SK-N-SH treated with all-trans-retinoic acid at 6 μM for 48 hours (cell line): Measurements from ENCODE around the gene POC1A.

Experiments
- ATAC-seq: fragments of 200-7000 bp; cut with Tn5 transposase; 3 replicates; pipeline ENCODE4 v1.9.1; 2020; ENCODE audit warnings: mild to moderate bottlenecking, moderate library complexity
- ARNTL ChIP-seq: fragments of 450-650 bp; formaldehyde crosslinking; IDR thresholded peaks from 2 replicates; pipeline ENCODE4 v1.5.0; 2020; ENCODE audit warnings: low read depth, mild to moderate bottlenecking, moderate library complexity, borderline replicate concordance
- BACH2 ChIP-seq: fragments of 250-450 bp; sonication (Bioruptor Pico); IDR thresholded peaks from 2 replicates; pipeline ENCODE4 v1.9.0; 2021; ENCODE audit warnings: mild to moderate bottlenecking, borderline replicate concordance
- CSDC2 ChIP-seq: fragments of 250-450 bp; sonication (Bioruptor Pico); IDR thresholded peaks from 2 replicates; pipeline ENCODE4 v1.5.0; 2020; ENCODE audit warnings: mild to moderate bottlenecking, moderate library complexity
- ESRRG ChIP-seq: fragments of 250-450 bp; sonication (Bioruptor Pico); IDR thresholded peaks from 2 replicates; pipeline ENCODE4 v1.6.1; 2021; ENCODE audit warnings: mild to moderate bottlenecking
- GLIS3 ChIP-seq: fragments of 250-450 bp; sonication (Bioruptor Pico); IDR thresholded peaks from 2 replicates; pipeline ENCODE4 v1.5.0; 2020; ENCODE audit warnings: mild to moderate bottlenecking, moderate library complexity
- ISL1 ChIP-seq: fragments of 250-450 bp; sonication (Bioruptor Pico); IDR thresholded peaks from 2 replicates; pipeline ENCODE4 v2.1.2; 2022; ENCODE audit warnings: mild to moderate bottlenecking, moderate library complexity
- OSR1 ChIP-seq: fragments of 250-450 bp; sonication (Bioruptor Pico); IDR thresholded peaks from 2 replicates; pipeline ENCODE4 v1.8.0; 2022; ENCODE audit warnings: moderate library complexity, mild to moderate bottlenecking, inconsistent platforms
- RARB ChIP-seq: fragments of 250-450 bp; sonication (Bioruptor Pico); IDR thresholded peaks from 2 replicates; pipeline ENCODE4 v1.8.0; 2021; ENCODE audit warnings: mild to moderate bottlenecking, moderate library complexity
- SNAI2 ChIP-seq: fragments of 250-450 bp; sonication (Bioruptor Pico); IDR thresholded peaks from 2 replicates; pipeline ENCODE4 v1.5.0; 2020; ENCODE audit warnings: mild to moderate bottlenecking, moderate library complexity
- TCF4 ChIP-seq: fragments of 250-450 bp; sonication (Bioruptor Pico); IDR thresholded peaks from 2 replicates; pipeline ENCODE4 v1.8.0; 2021; ENCODE audit warnings: mild to moderate bottlenecking, moderate library complexity, borderline replicate concordance
- TOX ChIP-seq: fragments of 250-450 bp; sonication (Bioruptor Pico); IDR thresholded peaks from 2 replicates; pipeline ENCODE4 v1.8.0; 2021; ENCODE audit warnings: mild to moderate bottlenecking, moderate library complexity, borderline replicate concordance
- ZC3H10 ChIP-seq: fragments of 250-450 bp; sonication (Bioruptor Pico); IDR thresholded peaks from 2 replicates; pipeline ENCODE4 v1.5.1; 2021; ENCODE audit warnings: mild to moderate bottlenecking, moderate library complexity
- ZFP3 ChIP-seq: fragments of 250-450 bp; sonication (Bioruptor Pico); IDR thresholded peaks from 2 replicates; pipeline ENCODE4 v1.5.0; 2020; ENCODE audit warnings: mild to moderate bottlenecking, moderate library complexity
- ZFP30 ChIP-seq: fragments of 450-650 bp; formaldehyde crosslinking; IDR thresholded peaks from 2 replicates; pipeline ENCODE4 v1.5.0; 2022; ENCODE audit warnings: mild to moderate bottlenecking, moderate library complexity
- ZNF565 ChIP-seq: fragments of 450-650 bp; formaldehyde crosslinking; conservative IDR thresholded peaks from 2 replicates; pipeline ENCODE4 v1.5.0; 2020; ENCODE audit warnings: low read depth, mild to moderate bottlenecking, moderate library complexity
- ZNF70 ChIP-seq: fragments of 450-650 bp; formaldehyde crosslinking; IDR thresholded peaks from 2 replicates; pipeline ENCODE4 v1.5.0; 2020; ENCODE audit warnings: mild to moderate bottlenecking, moderate library complexity
- ZNF8 ChIP-seq: fragments of 450-650 bp; formaldehyde crosslinking; IDR thresholded peaks from 2 replicates; pipeline ENCODE4 v1.5.0; 2020; ENCODE audit warnings: mild to moderate bottlenecking, moderate library complexity
- TF ChIP-seq, protein P1 (sequence below): fragments of 250-450 bp; sonication (Bioruptor Pico); IDR thresholded peaks from 2 replicates; pipeline ENCODE4 v1.8.0; 2021; ENCODE audit warnings: low read depth, mild to moderate bottlenecking, moderate library complexity, borderline replicate concordance
- TF ChIP-seq, protein P2 (sequence below): fragments of 250-450 bp; sonication (Bioruptor Pico); IDR thresholded peaks from 2 replicates; pipeline ENCODE4 v1.8.0; 2020; ENCODE audit warnings: mild to moderate bottlenecking, moderate library complexity, borderline replicate concordance
- TF ChIP-seq, protein P3 (sequence below): fragments of 250-450 bp; sonication (Bioruptor Pico); IDR thresholded peaks from 2 replicates; pipeline ENCODE4 v1.5.1; 2020; ENCODE audit warnings: low read depth, mild to moderate bottlenecking, moderate library complexity
- TF ChIP-seq, protein P4 (sequence below): fragments of 250-450 bp; sonication (Bioruptor Pico); IDR thresholded peaks from 2 replicates; pipeline ENCODE4 v1.5.0; 2020; ENCODE audit warnings: mild to moderate bottlenecking, moderate library complexity
- TF ChIP-seq, protein P5 (sequence below): fragments of 250-450 bp; sonication (Bioruptor Pico); IDR thresholded peaks from 2 replicates; pipeline ENCODE4 v1.5.1; 2021; ENCODE audit warnings: mild to moderate bottlenecking, moderate library complexity

The POC1A gene

DNA sequence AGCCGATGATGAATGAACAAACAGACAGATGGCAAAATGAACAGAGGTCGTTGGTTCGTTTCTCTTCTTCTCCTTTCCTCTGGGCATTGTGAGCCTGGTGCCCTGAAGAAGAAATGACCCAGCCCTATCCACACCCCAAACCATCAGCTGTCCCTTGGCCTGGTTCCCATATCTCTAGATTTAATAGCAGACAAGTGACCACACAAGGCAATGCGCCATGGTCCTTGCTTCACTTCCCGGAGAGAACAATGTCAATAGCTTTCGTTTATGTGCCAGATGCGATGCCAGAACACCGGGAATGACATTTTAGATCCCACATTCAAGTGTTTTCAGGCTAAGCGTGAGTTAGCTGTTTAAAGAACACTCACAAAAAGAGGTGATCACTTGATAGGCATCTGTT lies 17.7 kb downstream of the POC1A start:
- TF ChIP-seq ZNF8 (CRISPR knock-in tag) = no peak
- no peak for TF ChIP-seq ZNF565 (CRISPR knock-in tag)
- TF ChIP-seq, protein P1, sequence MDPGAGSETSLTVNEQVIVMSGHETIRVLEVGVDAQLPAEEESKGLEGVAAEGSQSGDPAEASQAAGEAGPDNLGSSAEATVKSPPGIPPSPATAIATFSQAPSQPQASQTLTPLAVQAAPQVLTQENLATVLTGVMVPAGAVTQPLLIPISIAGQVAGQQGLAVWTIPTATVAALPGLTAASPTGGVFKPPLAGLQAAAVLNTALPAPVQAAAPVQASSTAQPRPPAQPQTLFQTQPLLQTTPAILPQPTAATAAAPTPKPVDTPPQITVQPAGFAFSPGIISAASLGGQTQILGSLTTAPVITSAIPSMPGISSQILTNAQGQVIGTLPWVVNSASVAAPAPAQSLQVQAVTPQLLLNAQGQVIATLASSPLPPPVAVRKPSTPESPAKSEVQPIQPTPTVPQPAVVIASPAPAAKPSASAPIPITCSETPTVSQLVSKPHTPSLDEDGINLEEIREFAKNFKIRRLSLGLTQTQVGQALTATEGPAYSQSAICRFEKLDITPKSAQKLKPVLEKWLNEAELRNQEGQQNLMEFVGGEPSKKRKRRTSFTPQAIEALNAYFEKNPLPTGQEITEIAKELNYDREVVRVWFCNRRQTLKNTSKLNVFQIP (CRISPR knock-in tag) = no peak
- no peak for TF ChIP-seq SNAI2 (CRISPR knock-in tag)
- no peak for TF ChIP-seq ZFP3 (CRISPR knock-in tag)
- TF ChIP-seq ZC3H10 (CRISPR knock-in tag) = no peak
- TF ChIP-seq CSDC2 (CRISPR knock-in tag) = no peak
- TF ChIP-seq, protein P2, sequence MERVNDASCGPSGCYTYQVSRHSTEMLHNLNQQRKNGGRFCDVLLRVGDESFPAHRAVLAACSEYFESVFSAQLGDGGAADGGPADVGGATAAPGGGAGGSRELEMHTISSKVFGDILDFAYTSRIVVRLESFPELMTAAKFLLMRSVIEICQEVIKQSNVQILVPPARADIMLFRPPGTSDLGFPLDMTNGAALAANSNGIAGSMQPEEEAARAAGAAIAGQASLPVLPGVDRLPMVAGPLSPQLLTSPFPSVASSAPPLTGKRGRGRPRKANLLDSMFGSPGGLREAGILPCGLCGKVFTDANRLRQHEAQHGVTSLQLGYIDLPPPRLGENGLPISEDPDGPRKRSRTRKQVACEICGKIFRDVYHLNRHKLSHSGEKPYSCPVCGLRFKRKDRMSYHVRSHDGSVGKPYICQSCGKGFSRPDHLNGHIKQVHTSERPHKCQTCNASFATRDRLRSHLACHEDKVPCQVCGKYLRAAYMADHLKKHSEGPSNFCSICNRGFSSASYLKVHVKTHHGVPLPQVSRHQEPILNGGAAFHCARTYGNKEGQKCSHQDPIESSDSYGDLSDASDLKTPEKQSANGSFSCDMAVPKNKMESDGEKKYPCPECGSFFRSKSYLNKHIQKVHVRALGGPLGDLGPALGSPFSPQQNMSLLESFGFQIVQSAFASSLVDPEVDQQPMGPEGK (CRISPR knock-in tag) = no peak
- TF ChIP-seq, protein P3, sequence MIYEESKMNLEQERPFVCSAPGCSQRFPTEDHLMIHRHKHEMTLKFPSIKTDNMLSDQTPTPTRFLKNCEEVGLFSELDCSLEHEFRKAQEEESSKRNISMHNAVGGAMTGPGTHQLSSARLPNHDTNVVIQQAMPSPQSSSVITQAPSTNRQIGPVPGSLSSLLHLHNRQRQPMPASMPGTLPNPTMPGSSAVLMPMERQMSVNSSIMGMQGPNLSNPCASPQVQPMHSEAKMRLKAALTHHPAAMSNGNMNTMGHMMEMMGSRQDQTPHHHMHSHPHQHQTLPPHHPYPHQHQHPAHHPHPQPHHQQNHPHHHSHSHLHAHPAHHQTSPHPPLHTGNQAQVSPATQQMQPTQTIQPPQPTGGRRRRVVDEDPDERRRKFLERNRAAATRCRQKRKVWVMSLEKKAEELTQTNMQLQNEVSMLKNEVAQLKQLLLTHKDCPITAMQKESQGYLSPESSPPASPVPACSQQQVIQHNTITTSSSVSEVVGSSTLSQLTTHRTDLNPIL (CRISPR knock-in tag) = no peak
- no peak for TF ChIP-seq ARNTL
- TF ChIP-seq TCF4 (CRISPR knock-in tag) = no peak
- no peak for TF ChIP-seq ZFP30 (CRISPR knock-in tag)
- TF ChIP-seq, protein P4, sequence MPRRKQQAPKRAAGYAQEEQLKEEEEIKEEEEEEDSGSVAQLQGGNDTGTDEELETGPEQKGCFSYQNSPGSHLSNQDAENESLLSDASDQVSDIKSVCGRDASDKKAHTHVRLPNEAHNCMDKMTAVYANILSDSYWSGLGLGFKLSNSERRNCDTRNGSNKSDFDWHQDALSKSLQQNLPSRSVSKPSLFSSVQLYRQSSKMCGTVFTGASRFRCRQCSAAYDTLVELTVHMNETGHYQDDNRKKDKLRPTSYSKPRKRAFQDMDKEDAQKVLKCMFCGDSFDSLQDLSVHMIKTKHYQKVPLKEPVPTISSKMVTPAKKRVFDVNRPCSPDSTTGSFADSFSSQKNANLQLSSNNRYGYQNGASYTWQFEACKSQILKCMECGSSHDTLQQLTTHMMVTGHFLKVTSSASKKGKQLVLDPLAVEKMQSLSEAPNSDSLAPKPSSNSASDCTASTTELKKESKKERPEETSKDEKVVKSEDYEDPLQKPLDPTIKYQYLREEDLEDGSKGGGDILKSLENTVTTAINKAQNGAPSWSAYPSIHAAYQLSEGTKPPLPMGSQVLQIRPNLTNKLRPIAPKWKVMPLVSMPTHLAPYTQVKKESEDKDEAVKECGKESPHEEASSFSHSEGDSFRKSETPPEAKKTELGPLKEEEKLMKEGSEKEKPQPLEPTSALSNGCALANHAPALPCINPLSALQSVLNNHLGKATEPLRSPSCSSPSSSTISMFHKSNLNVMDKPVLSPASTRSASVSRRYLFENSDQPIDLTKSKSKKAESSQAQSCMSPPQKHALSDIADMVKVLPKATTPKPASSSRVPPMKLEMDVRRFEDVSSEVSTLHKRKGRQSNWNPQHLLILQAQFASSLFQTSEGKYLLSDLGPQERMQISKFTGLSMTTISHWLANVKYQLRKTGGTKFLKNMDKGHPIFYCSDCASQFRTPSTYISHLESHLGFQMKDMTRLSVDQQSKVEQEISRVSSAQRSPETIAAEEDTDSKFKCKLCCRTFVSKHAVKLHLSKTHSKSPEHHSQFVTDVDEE (CRISPR knock-in tag) = no peak
- TF ChIP-seq ZNF70 = no peak
- TF ChIP-seq BACH2 (CRISPR knock-in tag) = no peak
- TF ChIP-seq, protein P5, sequence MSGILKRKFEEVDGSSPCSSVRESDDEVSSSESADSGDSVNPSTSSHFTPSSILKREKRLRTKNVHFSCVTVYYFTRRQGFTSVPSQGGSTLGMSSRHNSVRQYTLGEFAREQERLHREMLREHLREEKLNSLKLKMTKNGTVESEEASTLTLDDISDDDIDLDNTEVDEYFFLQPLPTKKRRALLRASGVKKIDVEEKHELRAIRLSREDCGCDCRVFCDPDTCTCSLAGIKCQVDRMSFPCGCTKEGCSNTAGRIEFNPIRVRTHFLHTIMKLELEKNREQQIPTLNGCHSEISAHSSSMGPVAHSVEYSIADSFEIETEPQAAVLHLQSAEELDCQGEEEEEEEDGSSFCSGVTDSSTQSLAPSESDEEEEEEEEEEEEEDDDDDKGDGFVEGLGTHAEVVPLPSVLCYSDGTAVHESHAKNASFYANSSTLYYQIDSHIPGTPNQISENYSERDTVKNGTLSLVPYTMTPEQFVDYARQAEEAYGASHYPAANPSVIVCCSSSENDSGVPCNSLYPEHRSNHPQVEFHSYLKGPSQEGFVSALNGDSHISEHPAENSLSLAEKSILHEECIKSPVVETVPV (CRISPR knock-in tag) = no peak
- TF ChIP-seq ESRRG (CRISPR knock-in tag) = no peak
- no peak for TF ChIP-seq ISL1 (CRISPR knock-in tag)
- no peak for TF ChIP-seq TOX
- no peak for ATAC-seq

DNA sequence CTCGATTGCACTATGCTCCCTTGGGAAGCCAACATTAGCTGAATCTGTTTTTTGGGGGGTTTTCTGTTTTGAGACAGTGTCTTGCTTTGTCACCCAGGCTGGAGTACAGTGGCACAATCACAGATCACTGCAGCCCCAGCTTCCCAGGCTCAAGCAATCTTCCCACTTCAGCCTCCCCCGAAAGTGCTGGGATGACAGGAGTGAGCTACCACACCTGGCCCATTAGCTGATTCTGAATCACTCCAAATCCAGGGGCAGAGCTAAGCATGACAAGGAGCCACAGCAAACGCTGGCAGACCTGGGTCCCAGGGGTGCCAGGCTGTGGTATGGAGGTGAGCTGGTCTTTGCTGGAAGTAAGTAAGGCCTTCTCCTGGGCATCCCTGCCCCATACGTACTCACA lies 18.9 kb downstream of the POC1A start:
- ATAC-seq = no peak
- TF ChIP-seq BACH2 (CRISPR knock-in tag) (no peak), ZFP30 (CRISPR knock-in tag) (no peak), GLIS3 (CRISPR knock-in tag) (no peak), ARNTL (no peak), OSR1 (CRISPR knock-in tag) (no peak), ESRRG (CRISPR knock-in tag) (no peak), SNAI2 (CRISPR knock-in tag) (no peak), ZNF70 (no peak), RARB (CRISPR knock-in tag) (no peak)
- TF ChIP-seq, protein P1 (CRISPR knock-in tag) = no peak
- TF ChIP-seq, protein P5 (CRISPR knock-in tag) = no peak
- TF ChIP-seq, protein P4 (CRISPR knock-in tag) = no peak
- TF ChIP-seq, protein P3 (CRISPR knock-in tag) = no peak
